SJSA1 (cell line): ENCODE data around the gene CXorf65. TPM values are rescaled to one million over a fixed set of nuclear protein-coding genes. Genes with fewer than 3 reads are reported as not detected.

Experiments used
- DNase-seq, 2 experiments: peaks; one replicate each; pipeline ENCODE4 v3.0.0-alpha.2; 2015 to 2020; ENCODE audit warnings: low spot score in 2 of 2, low read depth in 1 of 2
- H3K27ac ChIP-seq: fragments of 250-450 bp; sonication (Bioruptor Pico); 2 replicates; pipeline ENCODE4 v1.5.1; 2020; ENCODE audit warnings: mild to moderate bottlenecking, moderate library complexity
- H3K27me3 ChIP-seq: fragments of 250-450 bp; sonication (Bioruptor Pico); replicated peaks from 2 replicates; pipeline ENCODE4 v1.5.1; 2020; ENCODE audit warnings: mild to moderate bottlenecking, moderate library complexity
- H3K36me3 ChIP-seq: fragments of 250-450 bp; sonication (Bioruptor Pico); 2 replicates; pipeline ENCODE4 v1.5.1; 2020; ENCODE audit warnings: mild to moderate bottlenecking
- H3K4me1 ChIP-seq: fragments of 250-450 bp; sonication (Bioruptor Pico); replicated peaks from 2 replicates; pipeline ENCODE4 v1.6.1; 2021; ENCODE audit warnings: mild to moderate bottlenecking
- H3K4me3 ChIP-seq: fragments of 250-450 bp; sonication (Bioruptor Pico); 2 replicates; pipeline ENCODE4 v1.5.1; 2020; ENCODE audit warnings: mild to moderate bottlenecking
- H3K9me3 ChIP-seq: fragments of 250-450 bp; sonication (Bioruptor Pico); replicated peaks from 2 replicates; pipeline ENCODE4 v1.5.1; 2020; ENCODE audit warnings: mild to moderate bottlenecking
- total RNA-seq: library from RNA; depleted of rRNA; stranded (reverse); fragments of >200 nt; shearing (Covaris generic); gene quantifications from 2 replicates; pipeline ENCODE4 v1.2.3, GENCODE V29; 2014; rRNA removed

Gene CXorf65
- not detected in 2 replicates for total RNA-seq

DNA sequence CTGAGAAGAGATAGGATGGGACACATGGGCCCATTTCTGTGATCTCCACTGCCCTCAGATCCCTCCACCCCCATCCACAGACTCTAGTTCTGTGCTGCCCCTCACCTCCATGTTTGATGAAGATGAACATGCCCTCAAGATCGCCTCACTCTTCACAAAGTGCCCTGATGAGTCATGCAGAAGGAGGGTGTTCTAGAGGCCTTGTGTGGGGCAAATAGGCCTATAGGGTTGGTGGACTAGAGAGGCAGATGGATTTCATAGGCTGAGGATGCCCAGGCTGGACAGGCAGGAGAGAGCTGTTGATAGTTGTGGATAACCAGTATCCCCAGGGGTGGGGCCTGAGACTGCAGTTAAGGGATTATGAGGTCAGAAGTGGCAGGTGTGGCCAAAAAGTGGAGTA is at the start of gene CXorf65:
TSS of gene CXorf65 (minus strand) at position 314 of the 400 bp plus-strand sequence. CDS start at position 130, 184 bp downstream.
- Histone ChIP-seq H3K9me3 (no peaks in the 10 kb centered on the region), H3K36me3 (no peaks in the 10 kb centered on the region), H3K27ac (no peak within 1 kb of the TSS), H3K4me1 (no peaks in the 10 kb centered on the region), H3K4me3 (no peak within 1 kb of the TSS), H3K27me3 (no peaks in the 10 kb centered on the region)
- DNase-seq = no peak

- H3K36me3 ChIP-seq = no peaks in the 10 kb centered on the region
- no peak for DNase-seq
- no peaks in the 10 kb centered on the region for H3K4me1 ChIP-seq
- no peaks in the 10 kb centered on the region for H3K27me3 ChIP-seq
- no peak overlapping the region for H3K27ac ChIP-seq
- no peaks in the 10 kb centered on the region for H3K9me3 ChIP-seq
- H3K4me3 ChIP-seq = no peak overlapping the region
Measured at GRCh38 chrX:71154641-71155040, 48.1 kb upstream of the CXorf65 start.

GRCh38 chrX:71154196-71154595 is 47.7 kb upstream of the CXorf65 start:
- Histone ChIP-seq H3K27ac (no peak overlapping the region), H3K9me3 (no peaks in the 10 kb centered on the region)

GRCh38 chrX:71151366-71151765 is 44.8 kb upstream of the CXorf65 start:
- Histone ChIP-seq H3K4me1 (no peaks in the 10 kb centered on the region), H3K36me3 (no peaks in the 10 kb centered on the region), H3K27ac (no peak overlapping the region), H3K27me3 (no peaks in the 10 kb centered on the region), H3K9me3 (no peaks in the 10 kb centered on the region), H3K4me3 (no peak overlapping the region)
- no peak for DNase-seq

More at GRCh38 chrX:71154196-71154595, 47.7 kb upstream of the CXorf65 start:
- Histone ChIP-seq H3K4me3 (no peak overlapping the region), H3K4me1 (no peaks in the 10 kb centered on the region), H3K36me3 (no peaks in the 10 kb centered on the region), H3K27me3 (no peaks in the 10 kb centered on the region)
- DNase-seq = no peak

GRCh38 chrX:71148278-71148663 is 41.7 kb upstream of the CXorf65 start:
- Histone ChIP-seq H3K4me3 (no peak overlapping the region), H3K36me3 (no peaks in the 10 kb centered on the region), H3K4me1 (no peaks in the 10 kb centered on the region), H3K27ac (no peak overlapping the region), H3K27me3 (no peaks in the 10 kb centered on the region), H3K9me3 (no peaks in the 10 kb centered on the region)
- DNase-seq = no peak

DNA sequence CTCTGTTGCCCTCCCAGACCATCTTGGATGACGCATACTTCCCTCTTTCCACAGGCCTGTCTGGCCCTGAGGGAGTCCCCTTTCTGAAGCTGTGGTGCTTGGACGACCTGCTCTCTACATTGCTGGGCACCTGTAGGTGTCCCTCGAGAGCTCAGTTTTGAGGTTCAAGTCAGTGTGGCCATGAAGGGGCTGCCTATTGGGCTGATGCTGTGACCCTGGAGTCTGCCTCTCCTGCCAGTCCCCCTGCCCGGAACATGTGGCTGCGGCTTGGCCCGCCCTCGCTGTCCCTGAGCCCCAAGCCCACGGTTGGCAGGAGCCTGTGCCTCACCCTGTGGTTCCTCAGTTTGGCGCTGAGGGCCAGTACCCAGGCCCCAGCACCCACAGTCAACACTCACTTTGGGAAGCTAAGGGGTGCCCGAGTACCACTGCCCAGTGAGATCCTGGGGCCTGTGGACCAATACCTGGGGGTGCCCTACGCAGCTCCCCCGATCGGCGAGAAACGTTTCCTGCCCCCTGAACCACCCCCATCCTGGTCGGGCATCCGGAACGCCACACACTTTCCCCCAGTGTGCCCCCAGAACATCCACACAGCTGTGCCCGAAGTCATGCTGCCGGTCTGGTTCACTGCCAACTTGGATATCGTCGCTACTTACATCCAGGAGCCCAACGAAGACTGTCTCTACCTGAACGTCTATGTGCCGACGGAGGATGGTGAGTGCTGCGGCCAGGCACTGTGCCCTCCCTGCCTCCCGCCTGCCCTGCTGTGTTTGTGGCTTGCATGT is 41.1 kb upstream of the CXorf65 start:
- Histone ChIP-seq H3K27me3 (no peaks in the 10 kb centered on the region), H3K4me3 (no peak overlapping the region), H3K27ac (no peak overlapping the region), H3K4me1 (no peaks in the 10 kb centered on the region), H3K9me3 (no peaks in the 10 kb centered on the region), H3K36me3 (no peaks in the 10 kb centered on the region)
- no peak for DNase-seq

GRCh38 chrX:71144651-71145050 is 38.1 kb upstream of the CXorf65 start, which contains the start of gene NLGN3:
TSS of gene NLGN3 (plus strand) at chrX:71144841. CDS start at chrX:71147750, 2,909 bp downstream.
- no peak within 1 kb of the TSS for H3K4me3 ChIP-seq
- no peaks in the 10 kb centered on the region for H3K27me3 ChIP-seq
- H3K4me1 ChIP-seq = no peaks in the 10 kb centered on the region
- no peaks in the 10 kb centered on the region for H3K9me3 ChIP-seq
- DNase-seq = no peak
- no peak within 1 kb of the TSS for H3K27ac ChIP-seq
- no peaks in the 10 kb centered on the region for H3K36me3 ChIP-seq

DNA sequence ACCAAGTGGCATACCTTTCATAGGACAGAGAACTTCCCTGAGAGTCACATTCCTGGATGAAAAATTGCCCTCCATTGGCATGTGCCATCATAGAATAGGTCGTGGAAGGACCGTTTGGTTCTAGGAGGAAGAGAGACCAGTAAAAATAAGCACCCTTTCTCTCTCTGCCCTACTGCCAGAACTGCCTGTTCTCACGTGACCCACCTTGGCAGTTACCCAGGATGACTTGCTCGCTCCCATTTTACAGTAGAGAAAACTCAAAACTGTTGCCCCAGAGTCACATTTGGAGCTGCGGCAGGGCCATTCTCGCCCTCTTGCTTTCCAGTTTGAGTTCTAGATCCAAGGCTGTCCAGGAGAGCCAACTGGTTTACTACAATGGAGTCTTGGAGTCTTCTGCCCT is 37.0 kb upstream of the CXorf65 start:
- no peak for DNase-seq
- Histone ChIP-seq H3K27ac (no peak overlapping the region), H3K36me3 (no peaks in the 10 kb centered on the region), H3K4me1 (no peaks in the 10 kb centered on the region), H3K4me3 (no peak overlapping the region), H3K27me3 (no peaks in the 10 kb centered on the region), H3K9me3 (no peaks in the 10 kb centered on the region)

- DNase-seq = no peak
- Histone ChIP-seq H3K36me3 (no peaks in the 10 kb centered on the region), H3K27me3 (no peaks in the 10 kb centered on the region), H3K4me3 (no peak overlapping the region), H3K9me3 (no peaks in the 10 kb centered on the region), H3K27ac (no peak overlapping the region), H3K4me1 (no peaks in the 10 kb centered on the region)
Measured at GRCh38 chrX:71140440-71140839, 33.9 kb upstream of the CXorf65 start.

GRCh38 chrX:71131510-71131909 is 25.0 kb upstream of the CXorf65 start:
- Histone ChIP-seq H3K9me3 (no peaks in the 10 kb centered on the region), H3K36me3 (no peaks in the 10 kb centered on the region), H3K4me1 (no peaks in the 10 kb centered on the region), H3K27me3 (no peaks in the 10 kb centered on the region), H3K4me3 (no peak overlapping the region), H3K27ac (no peak overlapping the region)
- no peak for DNase-seq

GRCh38 chrX:71128915-71129765 is 22.6 kb upstream of the CXorf65 start:
- DNase-seq = no peak
- Histone ChIP-seq H3K27me3 (no peaks in the 10 kb centered on the region), H3K27ac (no peak overlapping the region), H3K36me3 (no peaks in the 10 kb centered on the region), H3K4me3 (no peak overlapping the region), H3K4me1 (no peaks in the 10 kb centered on the region), H3K9me3 (no peaks in the 10 kb centered on the region)

DNA sequence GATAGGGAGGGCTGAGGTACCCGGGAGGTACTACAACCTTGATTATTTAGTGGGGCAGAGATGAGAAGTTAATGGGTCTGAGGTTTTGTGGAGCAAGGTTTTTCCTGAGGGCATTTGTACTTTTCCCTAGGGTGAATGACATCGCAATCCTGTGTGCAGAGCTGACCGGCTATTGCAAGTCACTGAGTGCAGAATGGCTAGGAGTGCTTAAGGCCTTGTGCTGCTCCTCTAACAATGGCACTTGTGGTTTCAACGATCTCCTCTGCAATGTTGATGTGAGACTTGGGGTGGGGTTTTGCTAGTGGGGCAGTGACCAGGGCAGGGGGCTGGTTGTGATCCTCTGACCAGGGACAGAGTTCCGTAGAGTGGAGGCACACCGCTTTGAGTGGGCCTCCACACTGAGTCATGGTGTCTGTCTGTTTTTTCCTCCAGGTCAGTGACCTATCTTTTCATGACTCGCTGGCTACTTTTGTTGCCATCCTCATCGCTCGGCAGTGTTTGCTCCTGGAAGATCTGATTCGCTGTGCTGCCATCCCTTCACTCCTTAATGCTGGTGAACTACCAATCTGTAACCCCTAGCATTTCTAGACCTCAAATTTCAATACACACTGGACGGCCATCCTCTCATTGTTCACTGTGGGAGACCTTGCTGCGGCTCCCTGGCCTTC is 21.8 kb upstream of the CXorf65 start:
- no peak for DNase-seq
- Histone ChIP-seq H3K4me3 (no peak overlapping the region), H3K27me3 (no peaks in the 10 kb centered on the region), H3K9me3 (no peaks in the 10 kb centered on the region), H3K4me1 (no peaks in the 10 kb centered on the region), H3K36me3 (no peaks in the 10 kb centered on the region), H3K27ac (no peak overlapping the region)

- Histone ChIP-seq H3K27me3 (no peaks in the 10 kb centered on the region), H3K9me3 (no peaks in the 10 kb centered on the region), H3K36me3 (no peaks in the 10 kb centered on the region), H3K27ac (no peak overlapping the region), H3K4me1 (no peaks in the 10 kb centered on the region), H3K4me3 (no peak overlapping the region)
- DNase-seq = no peak
Measured at GRCh38 chrX:71118985-71119535, 12.5 kb upstream of the CXorf65 start.
